Natural killer cell treated with Interleukin-12 subunit alpha and Interleukin-12 subunit beta and Interleukin-15 and Interleukin-18, amount 100 ng/mL, for 72 hours (primary cell): ENCODE measurements around the gene DLG5. TPM values are rescaled to one million over a fixed set of nuclear protein-coding genes. Genes with fewer than 3 reads are reported as not detected.

Experiments
- ATAC-seq, 2 donors: fragments of 150-1000 bp; cut with Tn5 transposase in 1 of 2; sonication (Bioruptor Pico), chemical (Tn5 transposase) in 1 of 2; 2 replicates each; pipeline ENCODE4 v1.10.0; 2021
- DNase-seq: peaks from one replicate; pipeline ENCODE4 v3.0.0; 2022; ENCODE audit warnings: low spot score
- H3K27ac Mint-ChIP-seq, 2 donors: 1 replicate in 1 of 2; 2 replicates in 1 of 2; pipeline ENCODE4 v1.8.0; 2022; ENCODE audit warnings: mixed read lengths in 2 of 2, mild to moderate bottlenecking in 1 of 2, moderate library complexity in 1 of 2
- H3K27me3 Mint-ChIP-seq, 2 donors: 1 replicate in 1 of 2; 2 replicates in 1 of 2; pipeline ENCODE4 v1.8.0; 2022; ENCODE audit warnings: mixed read lengths in 2 of 2
- H3K36me3 Mint-ChIP-seq: one replicate; pipeline ENCODE4 v1.8.0; 2022; ENCODE audit warnings: mixed read lengths
- H3K4me1 Mint-ChIP-seq, 2 donors: 1 replicate in 1 of 2; 2 replicates in 1 of 2; pipeline ENCODE4 v1.8.0; 2022; ENCODE audit warnings: low read depth in 2 of 2, mixed read lengths in 2 of 2, mild to moderate bottlenecking in 1 of 2
- H3K4me3 Mint-ChIP-seq: one replicate; pipeline ENCODE4 v1.8.0; 2022; ENCODE audit warnings: mixed read lengths
- H3K9me3 Mint-ChIP-seq: 2 replicates; pipeline ENCODE4 v1.8.0; 2022; ENCODE audit warnings: mixed read lengths
- total RNA-seq, 2 donors: library from RNA; stranded (reverse); gene quantifications; one replicate each; pipeline ENCODE4 v1.2.3, GENCODE V29; 2022

The DLG5 gene
- total RNA-seq, 2 donors from 2014 or later, result 8.5 to 12.3 TPM

DNA sequence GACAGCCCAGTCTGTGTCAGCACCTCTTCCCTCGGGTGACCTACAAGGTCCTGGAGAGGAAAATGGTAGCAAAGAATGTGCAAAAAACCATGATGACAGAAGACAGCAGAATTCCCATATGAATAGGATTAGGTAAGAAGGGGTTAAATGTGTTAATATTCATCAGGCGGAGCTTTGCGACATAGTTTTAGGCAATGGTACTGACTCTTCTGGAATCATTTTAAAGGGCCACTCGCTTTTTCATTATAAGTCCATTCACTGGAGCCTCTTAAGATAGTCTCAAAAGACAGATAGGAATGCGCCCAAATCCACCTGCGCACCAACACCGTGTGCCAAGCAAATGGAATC, 38.2 kb downstream of the DLG5 start:
- DNase-seq (no peak), ATAC-seq (no peak)
- Mint-ChIP-seq H3K36me3 (no peaks in the 10 kb centered on the region), H3K9me3 (no peaks in the 10 kb centered on the region), H3K4me1 (peaks cover 19 to 21% of the 10 kb centered on the region in 2 donors), H3K4me3 (no peak overlapping the region), H3K27me3 (no peaks in the 10 kb centered on the region), H3K27ac (no peak overlapping the region)

DNA sequence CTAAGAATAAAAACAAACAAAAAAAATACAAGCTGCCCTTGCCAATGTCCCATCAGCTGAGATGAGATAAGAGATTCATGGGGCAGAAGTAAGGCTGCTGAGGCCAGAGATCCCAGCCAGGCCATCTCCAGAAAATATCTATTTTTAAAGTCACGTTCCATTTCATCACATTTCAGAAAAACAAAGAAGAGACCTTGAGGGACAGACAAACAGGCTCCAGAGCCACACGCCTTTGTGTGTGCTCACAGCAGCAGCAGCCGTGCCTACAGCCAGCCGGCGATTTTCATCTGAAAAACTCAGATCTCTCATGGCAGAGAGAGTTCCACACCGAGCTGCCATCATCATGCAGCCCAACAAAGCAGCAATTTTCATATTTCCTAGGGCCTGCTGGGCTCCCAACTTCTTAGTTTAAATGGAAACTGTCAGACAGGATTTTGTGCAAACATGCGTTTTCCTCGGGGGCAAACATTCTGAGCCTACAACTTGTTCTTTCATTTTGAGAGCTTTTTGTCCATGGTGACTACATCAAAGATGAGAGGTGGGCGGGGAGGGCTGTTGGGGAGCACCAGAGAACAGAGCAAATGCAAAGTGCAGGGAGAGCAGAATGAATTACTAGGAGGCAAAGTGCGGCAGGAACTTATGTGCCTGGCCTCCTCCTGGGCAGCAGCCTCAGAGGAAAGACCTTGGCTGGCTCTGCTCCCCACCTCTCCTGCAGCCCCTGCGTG, 38.8 kb downstream of the DLG5 start:
- DNase-seq (no peak), ATAC-seq (no peak)
- H3K27me3 Mint-ChIP-seq, result no peaks in the 10 kb centered on the region
- H3K4me1 Mint-ChIP-seq, result peaks cover 24 to 25% of the 10 kb centered on the region in 2 donors
- no peaks in the 10 kb centered on the region for H3K9me3 Mint-ChIP-seq
- no peak overlapping the region for H3K27ac Mint-ChIP-seq
- no peak overlapping the region for H3K4me3 Mint-ChIP-seq
- H3K36me3 Mint-ChIP-seq, result no peaks in the 10 kb centered on the region

GRCh38 chr10:77886795-77887355, 39.7 kb downstream of the DLG5 start:
- Mint-ChIP-seq H3K4me3 (no peak overlapping the region), H3K4me1 (peaks cover 28 to 30% of the 10 kb centered on the region in 2 donors), H3K27ac (no peak overlapping the region), H3K27me3 (no peaks in the 10 kb centered on the region), H3K9me3 (no peaks in the 10 kb centered on the region), H3K36me3 (no peaks in the 10 kb centered on the region)
- ATAC-seq, result no peak
- DNase-seq, result no peak

DNA sequence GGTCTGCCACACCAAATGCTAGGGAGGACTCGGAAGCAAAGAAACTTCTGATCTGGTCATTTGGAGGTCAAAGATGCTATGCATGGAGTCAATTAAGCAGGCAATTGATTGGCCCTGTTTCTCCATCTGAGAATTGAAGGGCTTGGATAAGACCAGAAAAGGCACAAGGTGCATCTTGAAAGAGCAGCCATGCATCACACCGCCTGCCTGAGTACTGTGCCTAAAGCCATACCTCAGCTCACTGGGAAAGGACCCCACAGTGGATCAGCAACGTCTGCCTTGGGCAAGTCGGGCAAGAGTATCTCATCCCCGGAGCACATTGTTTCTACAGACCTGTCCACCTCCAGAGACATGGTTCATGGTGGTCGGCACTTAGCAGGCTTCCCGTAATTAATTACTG, 42.4 kb downstream of the DLG5 start:
- Mint-ChIP-seq H3K36me3 (no peaks in the 10 kb centered on the region), H3K27me3 (no peaks in the 10 kb centered on the region), H3K9me3 (no peaks in the 10 kb centered on the region), H3K27ac (no peak overlapping the region), H3K4me3 (no peak overlapping the region), H3K4me1 (peaks cover 29 to 30% of the 10 kb centered on the region in 2 donors)
- DNase-seq, result no peak
- no peak for ATAC-seq

DNA sequence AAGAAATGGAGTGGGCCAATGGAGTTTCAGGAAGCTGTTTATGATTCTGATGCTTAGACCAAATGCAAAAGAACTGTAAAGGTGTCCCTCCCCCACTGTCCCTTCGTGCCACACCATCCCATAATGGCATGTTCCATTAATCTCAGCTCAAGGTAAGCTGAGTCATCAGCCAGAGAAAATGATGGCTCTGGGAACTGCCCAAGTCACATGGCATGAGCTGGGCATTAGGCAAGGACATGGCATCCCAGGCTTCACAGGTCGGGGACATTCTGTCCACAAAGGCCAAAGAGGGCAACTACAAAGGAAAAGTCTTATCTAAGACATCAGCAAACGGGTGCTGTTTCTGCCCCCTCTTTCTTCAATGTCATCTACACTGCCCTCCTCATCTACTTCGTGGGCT, 44.9 kb downstream of the DLG5 start:
- Mint-ChIP-seq H3K4me1 (peaks cover 42 to 46% of the 10 kb centered on the region in 2 donors), H3K27ac (no peak overlapping the region), H3K27me3 (no peaks in the 10 kb centered on the region), H3K4me3 (no peak overlapping the region), H3K9me3 (no peaks in the 10 kb centered on the region), H3K36me3 (no peaks in the 10 kb centered on the region)
- ATAC-seq (no peak), DNase-seq (no peak)

DNA sequence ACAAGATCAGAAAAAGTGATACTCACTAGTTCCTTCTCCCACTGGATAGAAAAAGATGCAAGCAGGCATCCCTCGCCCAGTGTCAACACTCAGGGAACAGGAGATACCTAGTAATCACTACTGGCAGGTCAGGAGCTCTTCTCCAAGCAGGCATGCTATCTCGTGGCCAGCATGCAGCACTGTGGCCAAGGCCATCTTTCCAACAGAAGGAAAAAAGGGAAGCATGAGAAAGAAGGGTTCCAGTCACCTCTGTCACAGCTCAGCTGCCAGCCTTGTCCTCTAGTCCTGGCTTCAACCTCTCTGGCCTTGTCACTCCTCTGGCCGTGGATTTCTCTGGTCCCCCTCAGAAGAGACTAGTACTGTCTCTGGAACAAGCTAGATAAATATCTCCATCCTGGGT, 45.3 kb downstream of the DLG5 start:
- H3K9me3 Mint-ChIP-seq, result no peaks in the 10 kb centered on the region

DNA sequence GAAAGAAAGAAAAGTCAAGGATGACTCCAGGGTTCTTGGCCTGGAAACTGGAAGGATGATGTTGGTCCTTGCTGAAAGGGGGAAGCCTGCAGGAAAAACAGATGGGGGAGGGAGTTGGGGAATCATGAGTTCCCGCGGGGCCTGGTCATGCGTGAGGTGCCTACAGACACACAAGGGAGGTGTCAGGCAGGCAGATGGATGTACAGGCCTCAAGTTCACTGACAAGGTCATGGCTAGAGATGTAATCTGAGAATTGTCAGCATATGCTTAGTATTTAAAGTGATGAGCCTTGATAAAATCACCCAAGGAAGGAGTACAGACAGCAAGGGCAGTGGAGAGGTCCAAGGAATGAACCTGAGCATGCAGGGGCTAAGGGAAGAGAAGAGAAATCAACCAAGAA, 46.8 kb downstream of the DLG5 start:
- peak overlapping the region in 1 of 2 donors; percentile 7 for H3K27ac Mint-ChIP-seq
- H3K4me1 Mint-ChIP-seq, result peaks cover 44 to 53% of the 10 kb centered on the region in 2 donors
- no peaks in the 10 kb centered on the region for H3K27me3 Mint-ChIP-seq
- no peak overlapping the region for H3K4me3 Mint-ChIP-seq
- H3K9me3 Mint-ChIP-seq, result no peaks in the 10 kb centered on the region
- DNase-seq, result no peak
- no peaks in the 10 kb centered on the region for H3K36me3 Mint-ChIP-seq
- ATAC-seq, result no peak

More for the DNA sequence above, 45.3 kb downstream of the DLG5 start:
- Mint-ChIP-seq H3K4me1 (peaks cover 42 to 46% of the 10 kb centered on the region in 2 donors), H3K27me3 (no peaks in the 10 kb centered on the region), H3K36me3 (no peaks in the 10 kb centered on the region), H3K27ac (no peak overlapping the region), H3K4me3 (no peak overlapping the region)
- no peak for DNase-seq
- no peak for ATAC-seq

GRCh38 chr10:77879065-77879464, 47.5 kb downstream of the DLG5 start:
- Mint-ChIP-seq H3K4me1 (peaks cover 49 to 59% of the 10 kb centered on the region in 2 donors), H3K36me3 (no peaks in the 10 kb centered on the region), H3K27me3 (no peaks in the 10 kb centered on the region), H3K27ac (peak overlapping the region; percentile 3 to 72), H3K4me3 (peak overlapping the region; percentile 59), H3K9me3 (no peaks in the 10 kb centered on the region)
- ATAC-seq, result no peak
- no peak for DNase-seq

- H3K9me3 Mint-ChIP-seq, result no peaks in the 10 kb centered on the region
- H3K27ac Mint-ChIP-seq, result peak overlapping the region; percentile 72 to 81
- H3K4me3 Mint-ChIP-seq, result peak overlapping the region; percentile 59
- H3K27me3 Mint-ChIP-seq, result no peaks in the 10 kb centered on the region
- ATAC-seq (peak; percentile 86 to 87), DNase-seq (peak; percentile 80)
- peaks cover 56 to 64% of the 10 kb centered on the region in 2 donors for H3K4me1 Mint-ChIP-seq
- no peaks in the 10 kb centered on the region for H3K36me3 Mint-ChIP-seq
Observed at GRCh38 chr10:77877441-77878344, 48.9 kb downstream of the DLG5 start.

GRCh38 chr10:77875730-77876129, 50.8 kb downstream of the DLG5 start:
- peaks cover 62 to 66% of the 10 kb centered on the region in 2 donors for H3K4me1 Mint-ChIP-seq
- H3K27me3 Mint-ChIP-seq, result no peaks in the 10 kb centered on the region
- no peaks in the 10 kb centered on the region for H3K9me3 Mint-ChIP-seq
- H3K4me3 Mint-ChIP-seq, result no peak overlapping the region
- DNase-seq, result no peak
- no peaks in the 10 kb centered on the region for H3K36me3 Mint-ChIP-seq
- ATAC-seq, result no peak
- no peak overlapping the region for H3K27ac Mint-ChIP-seq

DNA sequence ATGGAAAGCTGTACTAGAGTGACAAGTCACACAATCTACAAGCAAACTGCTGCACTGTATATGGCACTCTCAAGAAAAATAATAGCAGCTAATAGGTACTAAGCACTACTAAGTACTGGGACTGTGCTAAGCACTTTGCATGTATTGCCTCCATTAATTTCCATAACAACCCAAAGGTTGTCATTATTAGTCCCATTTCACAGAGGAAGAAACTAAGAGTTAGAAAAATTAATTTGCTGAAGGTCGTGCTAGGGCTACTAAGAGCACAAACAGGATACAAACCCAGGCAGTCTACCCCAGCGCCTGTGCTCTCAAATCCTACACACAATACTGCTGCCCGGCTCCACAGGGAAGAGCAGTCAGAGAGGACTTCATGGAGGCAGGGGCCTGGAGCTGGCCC, 51.7 kb downstream of the DLG5 start:
- Mint-ChIP-seq H3K36me3 (no peaks in the 10 kb centered on the region), H3K4me1 (peaks cover 68% of the 10 kb centered on the region in 2 donors), H3K4me3 (peak overlapping the region; percentile 45), H3K27ac (peak overlapping the region in 1 of 2 donors; percentile 68), H3K27me3 (no peaks in the 10 kb centered on the region), H3K9me3 (no peaks in the 10 kb centered on the region)
- no peak for ATAC-seq
- DNase-seq, result no peak

GRCh38 chr10:77873536-77874380, 52.8 kb downstream of the DLG5 start:
- H3K36me3 Mint-ChIP-seq, result no peaks in the 10 kb centered on the region
- peak; percentile 81 to 88 for ATAC-seq
- peak; percentile 78 for DNase-seq
- peak overlapping the region; percentile 57 to 68 for H3K27ac Mint-ChIP-seq
- no peaks in the 10 kb centered on the region for H3K27me3 Mint-ChIP-seq
- no peaks in the 10 kb centered on the region for H3K9me3 Mint-ChIP-seq
- H3K4me3 Mint-ChIP-seq, result peak overlapping the region; percentile 45
- peaks cover 59 to 61% of the 10 kb centered on the region in 2 donors for H3K4me1 Mint-ChIP-seq

DNA sequence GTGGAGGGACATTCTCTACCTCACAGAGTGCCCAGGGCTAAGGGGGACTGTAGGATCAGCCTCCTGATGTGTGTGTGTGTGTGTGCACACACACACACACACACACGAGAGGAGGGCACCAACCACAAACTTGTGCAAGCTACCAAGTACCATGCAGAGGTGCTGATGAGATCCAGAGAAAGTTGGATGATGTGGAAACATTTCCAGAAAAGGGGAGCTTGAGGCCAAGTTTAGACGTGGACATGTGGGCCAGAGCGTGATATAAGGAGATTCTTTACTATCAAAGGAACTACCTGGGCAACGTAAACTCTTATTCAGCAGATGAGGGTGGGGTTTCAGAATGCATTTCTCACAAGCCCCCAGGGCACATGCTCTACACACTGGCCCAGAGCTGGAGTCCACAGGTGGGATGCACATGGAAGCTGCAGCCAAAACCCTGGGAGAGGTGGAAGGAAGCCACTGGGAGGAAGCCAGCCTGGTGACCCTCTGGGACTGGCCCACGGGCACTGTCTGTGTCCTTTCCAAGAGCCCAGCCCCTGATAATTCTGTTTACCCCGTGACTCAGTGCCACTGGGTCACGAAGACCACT, 53.5 kb downstream of the DLG5 start:
- Mint-ChIP-seq H3K27ac (peak overlapping the region; percentile 57 to 68), H3K4me1 (peaks cover 57 to 58% of the 10 kb centered on the region in 2 donors), H3K27me3 (no peaks in the 10 kb centered on the region), H3K36me3 (no peaks in the 10 kb centered on the region), H3K9me3 (no peaks in the 10 kb centered on the region), H3K4me3 (peak overlapping the region; percentile 23)
- no peak for DNase-seq
- ATAC-seq, result no peak
